Mammary epithelial cell (primary cell): ENCODE results near the gene PHACTR3.

ENCODE experiments used
- EZH2 ChIP-seq: IDR thresholded peaks from 2 replicates; pipeline ENCODE4 v1.6.1; 2012; ENCODE audit warnings: low read length, inconsistent platforms, borderline replicate concordance
- TF ChIP-seq, protein P1 (sequence below), 2 donors: IDR thresholded peaks in 1 of 2; conservative IDR thresholded peaks in 1 of 2; 2 replicates each; pipeline ENCODE4 v1.5.1; 2011 to 2012; ENCODE audit warnings: inconsistent platforms in 2 of 2, low read length in 2 of 2, mild to moderate bottlenecking in 2 of 2, control low read depth in 1 of 2, low read depth in 1 of 2; ENCODE audit not compliant: insufficient read depth in 1 of 2; ENCODE audit errors: extremely low read depth in 1 of 2

DNA sequence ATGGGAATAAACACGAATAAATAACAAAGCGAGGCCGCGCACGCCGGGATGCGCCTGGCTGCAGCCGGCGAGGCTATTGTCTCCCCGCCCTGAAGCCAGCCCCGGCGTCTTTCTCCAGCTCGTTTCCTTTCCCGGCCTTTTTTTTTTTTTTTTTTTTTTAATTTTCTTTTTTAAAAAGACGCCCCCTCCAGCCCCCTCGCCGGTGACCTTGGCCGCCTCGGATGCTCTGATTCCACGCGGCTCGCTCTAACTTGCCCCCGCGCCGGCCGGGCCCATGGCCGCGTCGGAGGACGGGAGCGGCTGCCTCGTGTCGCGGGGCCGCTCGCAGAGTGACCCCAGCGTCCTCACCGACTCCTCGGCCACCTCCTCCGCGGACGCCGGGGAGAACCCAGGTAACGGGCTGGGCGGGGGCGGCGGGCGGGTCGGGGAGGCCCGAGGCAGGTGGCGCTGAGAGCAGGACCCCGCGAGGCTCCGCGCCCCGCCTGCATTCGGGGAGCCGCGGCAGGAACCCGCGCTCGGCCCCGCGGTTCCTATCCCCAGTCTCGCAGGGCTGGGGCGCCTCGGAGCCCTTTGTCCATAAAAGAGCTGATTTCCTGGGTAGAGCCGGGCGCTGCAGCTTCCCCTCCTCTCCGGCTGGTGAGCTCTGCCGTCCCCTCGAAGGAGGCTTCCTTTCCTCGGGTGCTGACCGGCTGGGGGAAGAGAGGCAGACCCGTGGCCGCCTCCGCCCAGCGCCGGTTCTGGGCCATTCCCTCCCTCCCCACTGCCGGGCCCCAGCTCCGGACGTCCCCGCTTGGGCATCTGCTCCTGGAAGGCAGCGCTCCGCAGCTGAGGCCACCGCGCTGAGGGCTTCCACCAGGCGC lies 631 bp downstream of the PHACTR3 start:
- TF ChIP-seq, protein P1, sequence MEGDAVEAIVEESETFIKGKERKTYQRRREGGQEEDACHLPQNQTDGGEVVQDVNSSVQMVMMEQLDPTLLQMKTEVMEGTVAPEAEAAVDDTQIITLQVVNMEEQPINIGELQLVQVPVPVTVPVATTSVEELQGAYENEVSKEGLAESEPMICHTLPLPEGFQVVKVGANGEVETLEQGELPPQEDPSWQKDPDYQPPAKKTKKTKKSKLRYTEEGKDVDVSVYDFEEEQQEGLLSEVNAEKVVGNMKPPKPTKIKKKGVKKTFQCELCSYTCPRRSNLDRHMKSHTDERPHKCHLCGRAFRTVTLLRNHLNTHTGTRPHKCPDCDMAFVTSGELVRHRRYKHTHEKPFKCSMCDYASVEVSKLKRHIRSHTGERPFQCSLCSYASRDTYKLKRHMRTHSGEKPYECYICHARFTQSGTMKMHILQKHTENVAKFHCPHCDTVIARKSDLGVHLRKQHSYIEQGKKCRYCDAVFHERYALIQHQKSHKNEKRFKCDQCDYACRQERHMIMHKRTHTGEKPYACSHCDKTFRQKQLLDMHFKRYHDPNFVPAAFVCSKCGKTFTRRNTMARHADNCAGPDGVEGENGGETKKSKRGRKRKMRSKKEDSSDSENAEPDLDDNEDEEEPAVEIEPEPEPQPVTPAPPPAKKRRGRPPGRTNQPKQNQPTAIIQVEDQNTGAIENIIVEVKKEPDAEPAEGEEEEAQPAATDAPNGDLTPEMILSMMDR (conservative IDR thresholded peaks at IDR 0.05 in 1 of 2, IDR thresholded peaks at IDR 0.05 in 1 of 2; ENCODE audit: extremely low read depth in 1 of 2, insufficient read depth in 1 of 2, low read depth in 1 of 2, low read length in 2 of 2): no peak
- TF ChIP-seq EZH2: peak; percentile 73
